Gastroesophageal sphincter (tissue), 4 donors: ENCODE measurements around the gene CFAP119. TPM values are rescaled to one million over a fixed set of nuclear protein-coding genes. Genes with fewer than 3 reads are reported as not detected.

Source experiments
- ATAC-seq: fragments of 150-250 bp; one replicate; pipeline ENCODE4 v1.9.1; 2016; ENCODE audit warnings: mild to moderate bottlenecking, moderate library complexity
- H3K27ac ChIP-seq, 4 donors: fragments of 200-600 bp; sonication (generic) in 3 of 4; 1 replicate in 3 of 4; 2 replicates in 1 of 4; pipeline ENCODE4 v1.5.1; 2016 to 2019
- H3K27me3 ChIP-seq: fragments of 200-600 bp; sonication (generic); one replicate; pipeline ENCODE4 v1.5.1; 2019
- H3K36me3 ChIP-seq, 2 donors: fragments of 200-600 bp; sonication (generic); one replicate each; pipeline ENCODE4 v1.5.1; 2019; ENCODE audit warnings: control low read depth in 1 of 2
- H3K4me1 ChIP-seq, 3 donors: fragments of 200-600 bp; sonication (generic); 1 replicate in 2 of 3; 2 replicates in 1 of 3; pipeline ENCODE4 v1.5.1; 2016 to 2019; ENCODE audit warnings: control low read depth in 2 of 3
- H3K4me3 ChIP-seq, 2 donors: fragments of 200-600 bp; sonication (generic); one replicate each; pipeline ENCODE4 v1.5.1; 2019; ENCODE audit warnings: mild to moderate bottlenecking in 1 of 2, moderate library complexity in 1 of 2
- H3K9me3 ChIP-seq, 3 donors: fragments of 200-600 bp; sonication (generic); one replicate each; pipeline ENCODE4 v1.5.1; 2017 to 2019; ENCODE audit warnings: control low read depth in 2 of 3
- EP300 ChIP-seq: sonication (generic); formaldehyde crosslinking; IDR thresholded peaks from one replicate; pipeline ENCODE4 v1.6.1; 2017; ENCODE audit warnings: antibody characterized with exemption, mild to moderate bottlenecking
- POLR2A ChIP-seq, 2 donors: fragments of 450-650 bp; IDR thresholded peaks; one replicate each; pipeline ENCODE4 v1.6.1; 2017; ENCODE audit warnings: antibody characterized with exemption in 2 of 2, mild to moderate bottlenecking in 2 of 2, moderate library complexity in 1 of 2
- POLR2AphosphoS5 ChIP-seq: sonication (generic); formaldehyde crosslinking; IDR thresholded peaks from one replicate; pipeline ENCODE4 v1.6.1; 2017; ENCODE audit warnings: antibody characterized with exemption
- WGBS, 2 donors: methylation state at CpG; one replicate each; pipeline ENCODE4 v1.1.5; 2018; ENCODE audit warnings: low coverage in 1 of 2; 5-methylcytosine and 5-hydroxymethylcytosine counted together
- total RNA-seq, 4 donors: library from RNA; depleted of rRNA; stranded (reverse); fragments of >200 nt; gene quantifications; one replicate each; pipeline ENCODE4 v1.1.0, GENCODE V29; 2016
- TF ChIP-seq, protein P1 (sequence below), 4 experiments: fragments of 200-600 bp in 2 of 4; fragments of 450-650 bp in 2 of 4; sonication (generic) in 1 of 4; IDR thresholded peaks; one replicate each; pipeline ENCODE4 v1.5.1; 2017 to 2019; ENCODE audit warnings: antibody characterized with exemption in 4 of 4, mild to moderate bottlenecking in 2 of 4, moderate library complexity in 2 of 4

The CFAP119 gene
- total RNA-seq, 4 donors from 2014 or later = 1.3 to 1.9 TPM; not detected in 2

DNA sequence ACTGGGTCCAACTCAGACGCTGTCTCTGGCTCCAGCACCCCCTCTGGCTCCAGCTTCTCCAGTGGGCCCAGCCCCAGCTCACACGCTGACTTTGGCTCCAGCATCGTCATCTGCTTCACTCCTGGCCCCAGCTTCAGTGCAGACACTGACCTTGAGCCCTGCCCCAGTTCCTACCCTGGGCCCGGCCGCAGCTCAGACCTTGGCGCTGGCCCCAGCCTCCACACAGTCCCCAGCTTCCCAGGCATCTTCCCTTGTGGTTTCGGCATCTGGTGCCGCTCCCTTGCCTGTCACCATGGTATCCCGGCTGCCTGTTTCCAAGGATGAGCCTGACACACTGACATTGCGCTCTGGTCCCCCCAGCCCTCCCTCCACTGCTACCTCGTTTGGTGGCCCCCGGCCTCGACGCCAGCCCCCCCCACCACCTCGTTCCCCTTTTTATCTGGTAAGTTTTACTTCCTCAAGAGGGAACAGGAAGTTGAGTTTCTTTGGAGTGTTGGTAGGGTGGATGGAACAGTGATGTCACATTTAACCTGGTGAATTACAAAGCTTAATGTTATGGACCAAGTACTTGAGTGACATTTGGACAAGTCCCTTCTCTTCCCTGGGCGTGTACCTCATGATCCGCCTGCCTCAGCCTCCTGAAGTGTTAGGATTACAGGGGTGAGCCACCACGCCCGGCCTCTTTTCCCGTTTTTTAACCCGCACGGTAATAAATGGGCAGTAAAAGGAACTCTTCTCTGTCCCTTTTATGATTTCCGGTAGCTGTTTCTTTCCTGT is 37.0 kb downstream of the CFAP119 start:
- 76 to 78% methylated on average over 10 to 15 of the region's 23 CpGs for WGBS, 2 donors
- H3K4me1 ChIP-seq = no peaks in the 10 kb centered on the region
- H3K27me3 ChIP-seq = no peaks in the 10 kb centered on the region
- H3K4me3 ChIP-seq = no peak overlapping the region
- ATAC-seq = peak; percentile 57
- H3K27ac ChIP-seq = peak overlapping the region in 2 of 4 donors; percentile 14 to 16
- H3K36me3 ChIP-seq = peaks cover 0 to 95% of the 10 kb centered on the region in 2 donors
- no peaks in the 10 kb centered on the region for H3K9me3 ChIP-seq
- TF ChIP-seq EP300 = no peak
- TF ChIP-seq, protein P1, sequence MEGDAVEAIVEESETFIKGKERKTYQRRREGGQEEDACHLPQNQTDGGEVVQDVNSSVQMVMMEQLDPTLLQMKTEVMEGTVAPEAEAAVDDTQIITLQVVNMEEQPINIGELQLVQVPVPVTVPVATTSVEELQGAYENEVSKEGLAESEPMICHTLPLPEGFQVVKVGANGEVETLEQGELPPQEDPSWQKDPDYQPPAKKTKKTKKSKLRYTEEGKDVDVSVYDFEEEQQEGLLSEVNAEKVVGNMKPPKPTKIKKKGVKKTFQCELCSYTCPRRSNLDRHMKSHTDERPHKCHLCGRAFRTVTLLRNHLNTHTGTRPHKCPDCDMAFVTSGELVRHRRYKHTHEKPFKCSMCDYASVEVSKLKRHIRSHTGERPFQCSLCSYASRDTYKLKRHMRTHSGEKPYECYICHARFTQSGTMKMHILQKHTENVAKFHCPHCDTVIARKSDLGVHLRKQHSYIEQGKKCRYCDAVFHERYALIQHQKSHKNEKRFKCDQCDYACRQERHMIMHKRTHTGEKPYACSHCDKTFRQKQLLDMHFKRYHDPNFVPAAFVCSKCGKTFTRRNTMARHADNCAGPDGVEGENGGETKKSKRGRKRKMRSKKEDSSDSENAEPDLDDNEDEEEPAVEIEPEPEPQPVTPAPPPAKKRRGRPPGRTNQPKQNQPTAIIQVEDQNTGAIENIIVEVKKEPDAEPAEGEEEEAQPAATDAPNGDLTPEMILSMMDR (IDR thresholded peaks at IDR 0.05) = no peak
- TF ChIP-seq POLR2AphosphoS5 = no peak
- TF ChIP-seq POLR2A (IDR thresholded peaks at IDR 0.05) = no peak

DNA sequence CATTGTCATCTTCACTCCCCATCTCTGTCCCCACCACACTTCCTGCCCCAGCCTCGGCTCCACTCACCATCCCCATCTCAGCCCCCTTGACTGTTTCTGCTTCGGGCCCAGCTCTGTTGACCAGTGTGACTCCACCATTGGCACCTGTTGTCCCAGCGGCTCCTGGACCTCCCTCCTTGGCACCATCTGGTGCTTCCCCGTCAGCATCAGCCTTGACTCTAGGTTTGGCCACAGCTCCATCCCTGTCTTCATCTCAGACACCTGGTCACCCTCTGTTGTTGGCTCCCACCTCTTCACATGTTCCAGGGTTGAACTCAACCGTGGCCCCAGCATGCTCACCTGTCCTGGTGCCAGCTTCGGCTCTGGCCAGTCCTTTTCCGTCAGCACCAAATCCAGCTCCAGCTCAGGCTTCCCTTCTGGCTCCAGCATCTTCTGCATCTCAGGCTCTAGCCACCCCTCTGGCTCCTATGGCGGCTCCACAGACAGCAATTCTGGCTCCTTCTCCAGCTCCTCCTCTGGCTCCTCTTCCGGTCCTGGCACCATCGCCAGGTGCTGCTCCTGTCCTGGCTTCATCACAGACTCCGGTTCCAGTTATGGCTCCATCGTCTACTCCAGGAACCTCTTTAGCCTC is 38.0 kb downstream of the CFAP119 start:
- TF ChIP-seq EP300 = no peak
- TF ChIP-seq, protein P1 (IDR thresholded peaks at IDR 0.05) = no peak
- Histone ChIP-seq H3K4me1 (no peaks in the 10 kb centered on the region), H3K27me3 (no peaks in the 10 kb centered on the region), H3K27ac (no peak overlapping the region), H3K9me3 (no peaks in the 10 kb centered on the region), H3K4me3 (no peak overlapping the region), H3K36me3 (peaks cover 0 to 95% of the 10 kb centered on the region in 2 donors)
- WGBS, 2 donors = 85 to 87% methylated on average over 11 to 12 of the region's 12 CpGs
- no peak for ATAC-seq

DNA sequence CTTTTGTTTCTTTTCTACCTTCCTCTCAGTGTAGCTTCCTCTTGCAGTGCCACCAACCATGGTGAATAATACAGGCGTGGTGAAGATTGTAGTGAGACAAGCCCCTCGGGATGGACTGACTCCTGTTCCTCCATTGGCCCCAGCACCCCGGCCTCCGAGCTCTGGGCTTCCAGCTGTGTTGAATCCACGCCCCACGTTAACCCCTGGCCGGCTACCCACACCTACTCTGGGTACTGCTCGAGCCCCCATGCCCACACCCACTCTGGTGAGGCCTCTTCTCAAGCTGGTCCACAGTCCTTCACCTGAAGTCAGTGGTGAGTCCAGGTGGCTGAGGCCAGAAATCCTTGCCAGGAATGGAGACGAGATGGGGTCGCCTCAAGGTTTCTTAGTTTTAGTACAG is 38.9 kb downstream of the CFAP119 start:
- H3K27me3 ChIP-seq = no peaks in the 10 kb centered on the region
- no peaks in the 10 kb centered on the region for H3K9me3 ChIP-seq
- no peaks in the 10 kb centered on the region for H3K4me1 ChIP-seq
- H3K36me3 ChIP-seq = peaks cover 0 to 98% of the 10 kb centered on the region in 2 donors
- 91% methylated on average over 4 of the region's 10 CpGs; no CpG with 5 or more reads in 1 of the 2 donors for WGBS, 2 donors
- no peak for TF ChIP-seq POLR2AphosphoS5
- no peak for TF ChIP-seq POLR2A (IDR thresholded peaks at IDR 0.05)
- TF ChIP-seq, protein P1 (IDR thresholded peaks at IDR 0.05) = no peak
- TF ChIP-seq EP300 = no peak
- ATAC-seq = no peak
- H3K4me3 ChIP-seq = no peak overlapping the region
- no peak overlapping the region for H3K27ac ChIP-seq

DNA sequence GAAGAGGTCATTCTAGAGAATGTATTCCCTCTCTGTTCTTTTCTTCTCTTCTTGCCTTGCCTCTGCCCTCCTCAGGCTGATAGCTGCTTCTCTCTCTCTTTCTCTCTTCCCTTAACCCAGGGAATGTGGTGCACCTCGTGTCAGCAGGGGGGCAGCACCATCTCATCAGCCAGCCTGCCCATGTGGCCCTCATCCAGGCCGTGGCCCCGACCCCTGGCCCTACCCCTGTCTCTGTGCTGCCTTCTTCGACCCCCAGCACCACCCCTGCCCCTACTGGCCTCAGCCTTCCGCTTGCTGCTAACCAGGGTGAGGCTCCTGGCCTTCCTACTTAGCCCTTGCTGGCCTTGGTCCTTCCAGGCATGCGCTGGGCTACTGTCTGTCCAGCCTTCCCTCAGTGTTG is 39.4 kb downstream of the CFAP119 start:
- ATAC-seq = no peak
- Histone ChIP-seq H3K9me3 (no peaks in the 10 kb centered on the region), H3K36me3 (peaks cover 0 to 99% of the 10 kb centered on the region in 2 donors), H3K27me3 (no peaks in the 10 kb centered on the region), H3K4me3 (no peak overlapping the region), H3K4me1 (no peaks in the 10 kb centered on the region), H3K27ac (no peak overlapping the region)
- 57 to 63% methylated on average over 2 to 5 of the region's 6 CpGs for WGBS, 2 donors
- TF ChIP-seq, protein P1 (IDR thresholded peaks at IDR 0.05) = no peak
- TF ChIP-seq POLR2AphosphoS5 = no peak
- no peak for TF ChIP-seq POLR2A (IDR thresholded peaks at IDR 0.05)
- TF ChIP-seq EP300 = no peak

DNA sequence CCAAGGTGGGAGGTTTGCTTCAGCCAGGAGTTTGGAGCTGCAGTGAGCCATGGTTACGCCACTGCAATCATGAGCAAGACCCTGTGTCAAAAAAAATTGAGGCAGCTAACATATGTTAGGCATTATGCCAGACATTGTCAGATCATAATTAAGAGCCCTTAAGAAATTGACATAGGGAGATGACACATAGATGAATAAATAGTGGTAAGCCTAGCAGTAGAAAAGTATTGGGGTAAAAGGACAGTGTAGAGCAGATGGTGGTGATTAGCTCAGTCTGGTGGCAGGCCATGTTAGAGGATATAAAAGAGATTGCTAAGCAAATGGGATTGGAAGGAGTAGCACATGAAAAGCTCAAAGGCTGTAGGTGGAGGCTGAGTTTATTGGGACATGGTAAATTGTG is 40.3 kb downstream of the CFAP119 start:
- TF ChIP-seq, protein P1 (IDR thresholded peaks at IDR 0.05) = no peak
- TF ChIP-seq EP300 (no peak), POLR2AphosphoS5 (no peak), POLR2A (IDR thresholded peaks at IDR 0.05) (no peak)

More for the DNA sequence above, 40.3 kb downstream of the CFAP119 start:
- ATAC-seq = no peak
- Histone ChIP-seq H3K4me3 (no peak overlapping the region), H3K36me3 (peaks cover 0 to 99% of the 10 kb centered on the region in 2 donors), H3K9me3 (no peaks in the 10 kb centered on the region), H3K27ac (no peak overlapping the region), H3K4me1 (no peaks in the 10 kb centered on the region), H3K27me3 (no peaks in the 10 kb centered on the region)
- 88 to 100% methylated on average over 1 of the region's 1 CpG for WGBS, 2 donors
